ENCODE measurements around the gene ELANE.

Gene ELANE

GRCh38 chr19:900302-901111 lies 48.4 kb downstream of the ELANE start:
- no peak for DNase-seq

DNA sequence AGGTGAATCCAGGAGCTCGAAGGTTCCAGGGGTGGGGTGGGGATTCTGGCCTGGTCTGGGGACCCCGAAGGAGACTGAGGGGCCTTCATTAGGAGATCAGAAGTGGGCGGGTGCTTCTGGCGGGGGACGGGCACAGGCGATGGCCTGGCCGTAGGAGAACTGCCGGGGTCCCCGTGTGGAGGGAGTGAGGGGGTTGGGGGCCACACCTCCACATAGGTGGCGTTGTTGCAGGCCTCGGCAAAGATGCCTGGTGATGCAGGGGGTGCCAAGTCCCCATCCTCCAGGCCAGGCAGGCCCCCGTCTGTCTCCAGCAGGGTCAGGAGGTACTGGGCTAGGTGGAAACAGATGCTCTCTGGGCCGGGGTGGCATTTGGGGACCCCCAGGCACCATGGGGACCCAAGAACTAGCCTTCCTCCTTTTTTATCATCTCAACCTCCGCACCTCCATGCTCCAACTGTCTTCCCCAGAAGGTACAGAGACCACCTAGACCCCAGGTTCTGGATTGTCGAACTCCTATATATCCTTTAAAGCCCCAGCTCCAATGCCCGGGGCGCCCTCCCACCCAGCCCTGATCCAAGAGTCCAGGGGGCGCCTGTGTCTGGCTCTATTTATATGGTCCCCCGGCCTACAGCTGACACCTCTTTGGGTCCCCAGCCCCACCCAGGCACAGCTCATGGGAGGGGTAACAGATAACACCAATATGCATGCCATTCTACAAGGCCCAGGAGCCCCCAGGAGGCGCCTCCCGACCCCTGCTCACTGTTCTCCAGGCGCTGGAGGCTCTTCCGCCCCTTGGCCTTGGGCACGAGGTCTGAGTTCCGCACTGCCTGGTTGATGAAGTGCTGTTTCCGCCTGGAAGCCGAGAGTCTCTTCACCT lies 49.4 kb downstream of the ELANE start:
- DNase-seq = no peak

DNA sequence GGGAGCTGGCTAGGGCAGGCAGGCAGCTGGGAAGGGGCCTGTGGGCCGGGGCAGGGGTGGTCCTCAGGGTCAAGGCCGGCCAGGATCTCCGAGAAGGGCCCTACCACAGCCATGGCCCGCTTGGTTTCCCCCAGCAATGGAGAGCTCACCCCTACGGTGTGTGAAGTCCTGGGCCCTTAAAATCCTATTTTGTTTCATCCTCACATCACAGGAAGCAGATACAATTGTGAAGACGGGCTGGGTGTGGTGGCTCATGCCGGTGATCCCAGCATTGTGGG lies 49.9 kb downstream of the ELANE start:
- DNase-seq = no peak

GRCh38 chr19:902446-903226 lies 50.5 kb downstream of the ELANE start:
- DNase-seq = no peak

DNA sequence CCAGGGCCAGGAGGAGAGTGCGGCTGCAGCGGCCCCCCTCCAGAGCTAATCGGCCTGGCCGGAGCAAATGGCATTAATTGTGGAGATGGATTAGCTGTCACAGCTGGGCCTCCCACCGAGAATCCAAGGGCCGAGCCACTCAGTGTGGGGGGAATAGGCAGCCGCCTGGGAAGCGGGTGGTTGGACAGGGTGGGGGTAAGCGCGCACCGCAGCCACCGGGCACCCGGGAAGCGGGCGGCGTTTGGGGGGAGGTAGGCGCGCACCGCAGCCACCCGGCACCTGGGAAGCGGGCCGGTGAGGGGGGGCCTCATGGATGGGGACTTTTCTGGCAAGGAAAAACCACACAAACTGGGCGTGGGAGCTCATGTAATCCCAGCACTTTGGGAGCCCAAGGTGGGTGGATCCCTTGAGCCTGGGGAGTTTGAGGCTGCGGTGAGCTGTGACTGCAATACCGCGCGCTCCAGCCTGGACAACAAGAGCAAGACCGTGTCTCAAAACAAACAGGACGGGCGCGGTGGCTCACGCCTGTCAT lies 51.2 kb downstream of the ELANE start:
- peak; percentile 70 for DNase-seq

DNA sequence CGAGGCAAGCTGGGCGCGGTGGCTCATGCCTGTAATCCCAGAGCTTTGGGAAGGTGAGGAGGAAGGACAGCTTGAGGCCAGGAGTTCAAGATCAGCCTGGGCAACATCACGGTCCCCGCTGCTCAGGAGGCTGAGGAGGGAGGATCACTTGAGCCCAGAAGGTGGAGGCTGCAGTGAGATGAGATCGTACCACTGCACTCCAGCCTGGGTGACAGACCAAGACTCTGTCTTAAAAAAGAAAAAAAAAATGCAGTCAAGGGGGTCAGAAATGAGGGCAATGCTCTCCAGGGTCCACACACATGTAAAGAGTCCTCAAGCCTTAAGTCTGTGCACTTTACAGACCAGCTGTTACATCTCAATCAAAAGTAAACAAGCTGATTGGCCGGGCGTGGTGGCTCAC lies 52.4 kb downstream of the ELANE start:
- no peak for DNase-seq

Measured in NCI-H146 (cell line).